KBM-7 (cell line): ENCODE data around the gene ST13.
"Not testable (repeated sequence)": the region's sequence is repeated elsewhere in the genome, so short reads cannot be mapped to it uniquely, and the experiment has no call there.

Source experiments
- DNase-seq: peaks from one replicate; pipeline ENCODE4 v3.0.0-alpha.2; 2015
- in situ Hi-C: fragments of 300-500 bp; cut with MboI; formaldehyde crosslinking; loops from 2 replicates; pipeline ENCODE4 v1.14.3; 2020; ENCODE audit warnings: low sequenced_read_pairs, low pct_unique_long_range_greater_than_20kb, mixed read lengths

The ST13 gene

GRCh38 chr22:40799008-40799407, 57.4 kb downstream of the ST13 start:
- in situ Hi-C loops = no loop called here
- DNase-seq = no peak

- no peak for DNase-seq
- in situ Hi-C loops = no loop called here
Observed at GRCh38 chr22:40797427-40797826, 59.0 kb downstream of the ST13 start.

GRCh38 chr22:40792451-40792850, 64.0 kb downstream of the ST13 start:
- no peak for DNase-seq
- in situ Hi-C loops = no loop called here

- in situ Hi-C loops = no loop called here
- no peak for DNase-seq
Observed at GRCh38 chr22:40791241-40791640, 65.2 kb downstream of the ST13 start.

- in situ Hi-C loops = no loop called here
- no peak for DNase-seq
Observed at GRCh38 chr22:40789131-40789530, 67.3 kb downstream of the ST13 start.

- in situ Hi-C loops = no loop called here
- no peak for DNase-seq
Observed at GRCh38 chr22:40782521-40782920, 73.9 kb downstream of the ST13 start.

GRCh38 chr22:40781749-40782148, 74.7 kb downstream of the ST13 start:
- DNase-seq, in situ Hi-C loops: not testable (repeated sequence)
